ENCODE data around the gene DIPK1B.

DIPK1B gene

GRCh38 chr9:136717399-136717798, 5.0 kb downstream of the DIPK1B start:
- Histone ChIP-seq H3K27ac (ENCODE audit: low read length) (no peak overlapping the region), H3K4me1 (ENCODE audit: insufficient read depth, low read length) (no peaks in the 10 kb centered on the region), H3K79me2 (ENCODE audit: insufficient read depth, low read length) (no peaks in the 10 kb centered on the region), H3K4me2 (ENCODE audit: insufficient read depth, low read length) (no peak overlapping the region), H4K20me1 (ENCODE audit: insufficient read depth, low read length) (peaks cover 4% of the 10 kb centered on the region), H3K27me3 (ENCODE audit: insufficient read depth, low read length, poor library complexity) (no peaks in the 10 kb centered on the region), H3K4me3 (ENCODE audit: low read depth in 1 of 2, low read length in 2 of 2) (no peak overlapping the region), H2AFZ (ENCODE audit: low read depth, low read length) (no peak overlapping the region), H3K9ac (ENCODE audit: low read depth, low read length) (no peak overlapping the region), H3K9me3 (ENCODE audit: insufficient read depth, low read length, severe bottlenecking) (no peaks in the 10 kb centered on the region), H3K36me3 (ENCODE audit: insufficient read depth, low read length) (peaks cover 2% of the 10 kb centered on the region; the same call in 1 of the 2 replicates)
- DNase-seq (no peak), ATAC-seq (ENCODE audit: insufficient read depth, low read depth) (no peak)
- TF ChIP-seq CTCF (IDR thresholded peaks at IDR 0.05; ENCODE audit: borderline replicate concordance, extremely low read depth, low read length, poor library complexity, severe bottlenecking): no peak
- TF ChIP-seq EZH2 (IDR thresholded peaks at IDR 0.05; ENCODE audit: borderline replicate concordance, low read depth, low read length, severe bottlenecking): no peak

- H3K27ac ChIP-seq (ENCODE audit: low read length): no peak overlapping the region
- peaks cover 13% of the 10 kb centered on the region for H3K36me3 ChIP-seq (ENCODE audit: insufficient read depth, low read length)
- no peak overlapping the region for H3K9ac ChIP-seq (ENCODE audit: low read depth, low read length)
- peaks cover 11% of the 10 kb centered on the region for H4K20me1 ChIP-seq (ENCODE audit: insufficient read depth, low read length)
- TF ChIP-seq EZH2 (IDR thresholded peaks at IDR 0.05; ENCODE audit: borderline replicate concordance, low read depth, low read length, severe bottlenecking) (no peak), CTCF (IDR thresholded peaks at IDR 0.05; ENCODE audit: borderline replicate concordance, extremely low read depth, low read length, poor library complexity, severe bottlenecking) (no peak)
- DNase-seq: no peak
- no peak overlapping the region for H3K4me3 ChIP-seq (ENCODE audit: low read depth in 1 of 2, low read length in 2 of 2)
- no peaks in the 10 kb centered on the region for H3K9me3 ChIP-seq (ENCODE audit: insufficient read depth, low read length, severe bottlenecking)
- no peaks in the 10 kb centered on the region for H3K27me3 ChIP-seq (ENCODE audit: insufficient read depth, low read length, poor library complexity)
- no peaks in the 10 kb centered on the region for H3K4me1 ChIP-seq (ENCODE audit: insufficient read depth, low read length)
- H3K79me2 ChIP-seq (ENCODE audit: insufficient read depth, low read length): no peaks in the 10 kb centered on the region
- ATAC-seq (ENCODE audit: insufficient read depth, low read depth): no peak
- H2AFZ ChIP-seq (ENCODE audit: low read depth, low read length): no peak overlapping the region
- no peak overlapping the region for H3K4me2 ChIP-seq (ENCODE audit: insufficient read depth, low read length)
These were observed 6.2 kb downstream of the DIPK1B start for GRCh38 chr9:136718345-136719194.

GRCh38 chr9:136719195-136719880, 7.0 kb downstream of the DIPK1B start:
- DNase-seq (no peak), ATAC-seq (ENCODE audit: insufficient read depth, low read depth) (peak; percentile 15; the same call in 1 of the 3 replicates)
- Histone ChIP-seq H3K27me3 (ENCODE audit: insufficient read depth, low read length, poor library complexity) (no peaks in the 10 kb centered on the region), H3K36me3 (ENCODE audit: insufficient read depth, low read length) (peaks cover 21% of the 10 kb centered on the region), H3K9ac (ENCODE audit: low read depth, low read length) (no peak overlapping the region), H3K4me3 (ENCODE audit: low read depth in 1 of 2, low read length in 2 of 2) (no peak overlapping the region), H2AFZ (ENCODE audit: low read depth, low read length) (no peak overlapping the region), H3K4me1 (ENCODE audit: insufficient read depth, low read length) (no peaks in the 10 kb centered on the region), H4K20me1 (ENCODE audit: insufficient read depth, low read length) (peaks cover 17% of the 10 kb centered on the region), H3K79me2 (ENCODE audit: insufficient read depth, low read length) (no peaks in the 10 kb centered on the region; the same call in 1 of the 2 replicates), H3K27ac (ENCODE audit: low read length) (no peak overlapping the region), H3K9me3 (ENCODE audit: insufficient read depth, low read length, severe bottlenecking) (no peaks in the 10 kb centered on the region), H3K4me2 (ENCODE audit: insufficient read depth, low read length) (no peak overlapping the region)
- no peak for TF ChIP-seq CTCF (IDR thresholded peaks at IDR 0.05; ENCODE audit: borderline replicate concordance, extremely low read depth, low read length, poor library complexity, severe bottlenecking)
